Activated CD8-positive, alpha-beta memory T cell treated with anti-CD3 and anti-CD28 coated beads, Interleukin-2, amount 50 U/mL, for 4 hours (primary cell): ENCODE measurements around the gene ZC3H6.
"Not testable (repeated sequence)": the region's sequence is repeated elsewhere in the genome, so short reads cannot be mapped to it uniquely, and the experiment has no call there.

Source experiments
- DNase-seq: peaks from one replicate; pipeline ENCODE4 v3.0.0-alpha.2; 2020

Gene ZC3H6

DNA sequence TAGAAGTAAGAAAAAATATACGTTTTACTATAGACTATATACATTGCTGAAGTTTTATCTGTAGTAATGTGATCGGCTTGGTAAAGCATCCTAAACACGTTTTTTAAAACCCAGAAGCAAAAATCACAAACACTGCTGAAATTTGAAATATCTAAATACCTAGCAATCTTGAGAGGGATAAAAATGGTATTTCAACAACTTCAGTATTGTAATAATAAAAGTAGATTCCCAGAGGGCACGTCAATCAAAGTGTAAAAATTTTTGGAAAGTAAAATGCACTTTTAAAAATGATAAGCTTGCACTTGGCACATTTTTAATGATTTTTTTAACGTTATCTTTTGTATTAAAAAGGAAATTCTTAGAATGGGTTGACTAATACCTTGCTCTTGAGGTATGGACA, 1.6 kb downstream of the ZC3H6 start:
- DNase-seq: no peak

DNA sequence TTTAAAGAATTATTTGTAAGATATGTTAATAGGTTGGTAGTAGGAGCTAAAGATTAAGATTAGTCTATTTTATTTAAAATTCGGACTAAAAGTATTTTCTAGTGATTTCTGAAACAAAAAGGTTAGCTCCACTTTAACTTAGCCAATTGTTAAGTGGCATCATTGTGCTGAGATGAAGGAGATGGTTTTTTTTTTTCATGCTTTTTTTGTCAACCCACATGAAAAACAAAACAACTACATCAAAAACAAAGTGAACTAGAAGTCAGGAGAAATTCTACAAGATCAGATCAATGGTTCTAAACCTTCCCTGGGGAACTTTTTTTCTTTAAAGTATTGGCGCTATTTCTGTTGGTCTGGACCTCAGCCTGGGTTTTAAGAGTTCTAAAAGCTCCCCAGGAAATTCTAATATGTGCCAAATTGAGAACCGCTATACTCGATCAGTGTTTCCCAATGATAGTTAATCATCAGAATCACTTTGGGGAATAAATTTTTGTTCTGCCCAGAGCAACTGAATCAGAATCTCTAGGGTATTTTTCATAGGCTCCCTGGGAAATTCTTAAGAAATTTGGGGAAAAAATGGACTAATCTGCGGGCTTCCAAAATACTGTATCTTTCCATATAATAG, 2.3 kb downstream of the ZC3H6 start:
- no peak for DNase-seq

DNA sequence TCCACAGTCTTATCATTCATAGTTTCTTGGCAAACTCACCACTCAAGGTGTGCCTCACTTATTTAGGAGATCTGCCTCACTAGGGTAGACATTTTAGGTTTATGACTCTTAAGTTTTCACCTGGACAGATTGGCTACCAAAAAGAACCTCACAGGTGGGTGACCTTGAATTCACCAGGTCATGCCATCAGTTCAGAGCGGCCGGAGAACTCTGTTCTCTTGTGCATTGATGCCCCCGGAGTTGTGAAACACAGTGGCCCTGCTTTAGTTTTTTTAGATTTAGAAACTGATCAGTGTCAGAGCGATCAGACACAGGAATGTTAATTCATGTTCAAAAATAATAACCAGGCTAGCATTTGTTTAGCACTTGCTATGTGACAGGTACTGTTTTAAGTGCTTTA, 6.7 kb downstream of the ZC3H6 start:
- DNase-seq: not testable (repeated sequence)

DNA sequence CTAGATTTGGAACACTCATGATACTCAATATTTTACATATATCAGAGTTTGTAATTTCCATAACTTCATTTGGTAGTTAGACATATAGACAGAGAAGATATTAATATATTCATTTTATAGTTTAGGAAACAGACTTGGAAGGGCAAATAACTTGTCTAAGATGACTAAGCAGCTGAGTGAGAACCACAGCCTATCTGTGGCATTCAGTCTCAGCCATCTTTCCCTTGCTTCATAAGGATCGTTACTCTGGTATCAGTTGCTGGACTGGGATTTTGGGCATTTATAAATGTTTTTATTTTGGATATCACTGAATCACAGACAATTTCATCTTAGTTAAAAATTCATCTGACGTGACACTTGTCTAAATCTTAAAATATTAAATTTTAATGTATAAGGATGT, 8.1 kb downstream of the ZC3H6 start:
- not testable (repeated sequence) for DNase-seq

DNA sequence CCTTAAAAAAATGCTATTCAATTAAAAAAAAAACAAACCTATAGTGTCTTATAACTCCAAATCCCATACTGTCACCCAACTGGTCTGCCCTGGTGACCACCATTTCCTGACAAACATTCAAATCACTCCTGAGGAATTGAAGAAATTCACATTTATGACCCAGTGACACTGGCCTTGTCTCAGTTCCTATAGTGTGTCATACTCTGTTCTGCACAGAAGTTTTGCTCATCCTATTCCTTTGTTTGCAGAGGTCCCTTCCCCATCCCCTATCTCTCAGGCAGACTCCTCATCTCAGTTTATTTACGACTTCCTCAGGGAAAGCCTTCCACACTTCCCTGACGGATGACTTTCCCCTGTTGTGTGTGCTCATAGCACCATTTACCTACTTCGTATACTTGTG, 14.7 kb downstream of the ZC3H6 start:
- DNase-seq: no peak

DNA sequence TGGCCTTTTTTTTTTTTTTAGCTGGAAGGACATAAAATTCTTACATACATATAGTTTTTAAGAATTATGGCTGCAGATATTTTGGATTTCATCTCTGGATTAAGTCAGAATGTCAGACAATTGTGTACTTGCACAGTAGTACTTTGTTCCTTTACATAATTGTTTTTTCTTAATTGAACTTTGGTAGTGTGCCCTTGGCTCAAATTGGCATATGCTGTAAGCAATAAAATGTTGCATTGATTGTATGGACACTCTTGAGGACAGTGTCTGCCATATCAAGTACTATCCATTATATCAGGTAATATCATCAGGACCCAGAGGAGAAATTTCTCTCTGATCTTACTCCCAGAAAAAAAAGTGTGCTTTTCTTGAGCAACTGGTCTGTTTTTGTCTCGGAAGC, 15.3 kb downstream of the ZC3H6 start:
- DNase-seq: no peak

DNA sequence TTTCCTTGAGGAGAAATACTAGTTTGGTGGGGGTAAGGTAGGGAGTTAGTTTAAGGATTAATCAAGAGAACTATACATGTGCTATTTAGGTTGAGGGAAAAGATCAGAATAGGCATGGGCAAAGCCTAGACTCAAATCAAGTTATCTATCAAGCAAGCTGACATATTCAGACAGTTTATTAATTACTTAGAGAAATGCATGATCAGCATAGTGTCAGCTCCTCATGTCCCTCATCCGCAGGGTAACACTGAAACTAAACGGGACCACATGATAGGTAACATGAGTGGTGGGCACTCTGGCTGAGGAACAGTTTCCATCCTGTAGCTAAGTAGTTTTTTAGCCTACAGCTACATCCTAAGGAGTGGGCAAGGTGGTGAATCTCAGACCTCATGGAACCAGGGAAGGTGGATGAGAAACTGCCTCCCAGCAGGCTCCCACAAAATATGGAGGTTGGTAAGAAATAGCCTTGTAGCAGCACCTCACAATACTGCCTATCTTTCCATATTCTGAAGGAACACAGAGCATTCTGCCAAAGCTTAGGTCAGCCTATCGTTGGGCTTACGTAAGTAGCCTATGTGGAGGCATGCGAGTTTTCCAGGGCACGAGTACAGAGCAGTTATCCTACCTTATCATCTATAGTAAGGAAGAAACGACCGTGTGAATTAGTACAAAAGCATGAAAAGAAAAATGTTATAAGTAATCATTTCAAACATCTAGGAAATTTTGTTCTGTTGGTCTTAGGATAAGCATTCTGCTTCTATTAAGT, 18.4 kb downstream of the ZC3H6 start:
- no peak for DNase-seq

DNA sequence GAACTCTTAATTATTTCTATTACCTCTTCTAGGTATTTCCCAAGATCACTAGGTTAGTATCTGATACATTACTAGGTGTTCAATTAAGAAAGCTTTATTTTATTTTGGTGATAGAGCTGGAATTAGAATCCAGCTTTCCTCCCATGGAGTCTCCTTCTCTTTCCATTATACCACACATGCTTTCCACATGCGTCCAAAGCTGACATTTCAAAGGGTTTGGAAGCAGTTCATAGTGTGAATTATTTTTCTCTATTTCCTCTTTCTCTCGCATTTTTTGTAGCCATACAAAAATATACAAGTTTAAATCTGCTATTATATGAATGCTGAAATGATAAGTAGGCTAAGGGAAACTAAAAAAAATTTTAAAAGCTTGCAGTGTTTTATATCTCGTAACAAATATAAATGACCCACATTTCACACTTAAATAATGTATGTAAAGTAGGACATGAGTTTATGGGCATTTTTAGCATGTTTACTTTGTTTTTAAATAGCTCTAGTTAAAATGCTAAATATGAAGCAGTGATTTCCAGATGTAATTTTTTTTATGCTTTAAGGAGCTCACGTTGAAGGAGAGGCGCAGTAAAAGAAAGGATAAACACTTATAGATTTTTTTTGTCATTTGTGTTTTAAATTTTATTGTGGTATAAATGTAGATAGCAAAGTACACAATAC, 20.1 kb downstream of the ZC3H6 start:
- DNase-seq: no peak

DNA sequence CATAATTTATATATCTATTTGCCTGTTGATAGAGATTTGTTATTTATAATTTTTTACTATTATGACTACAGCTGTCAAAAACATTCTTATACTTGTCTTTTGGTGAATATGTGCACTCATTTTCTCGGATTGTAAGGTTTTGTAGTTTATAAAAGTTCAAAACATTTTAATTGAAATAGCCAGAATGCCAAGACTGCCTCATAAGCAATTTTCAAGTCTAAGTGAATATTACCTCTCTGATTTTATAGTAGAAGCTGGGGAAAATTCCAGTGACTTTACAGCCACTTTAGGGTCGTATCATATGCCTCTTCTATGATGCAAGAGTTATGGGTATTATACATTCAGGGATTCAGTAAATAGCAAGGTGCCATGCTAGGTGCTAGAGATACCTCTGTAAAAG, 21.0 kb downstream of the ZC3H6 start:
- DNase-seq: no peak

DNA sequence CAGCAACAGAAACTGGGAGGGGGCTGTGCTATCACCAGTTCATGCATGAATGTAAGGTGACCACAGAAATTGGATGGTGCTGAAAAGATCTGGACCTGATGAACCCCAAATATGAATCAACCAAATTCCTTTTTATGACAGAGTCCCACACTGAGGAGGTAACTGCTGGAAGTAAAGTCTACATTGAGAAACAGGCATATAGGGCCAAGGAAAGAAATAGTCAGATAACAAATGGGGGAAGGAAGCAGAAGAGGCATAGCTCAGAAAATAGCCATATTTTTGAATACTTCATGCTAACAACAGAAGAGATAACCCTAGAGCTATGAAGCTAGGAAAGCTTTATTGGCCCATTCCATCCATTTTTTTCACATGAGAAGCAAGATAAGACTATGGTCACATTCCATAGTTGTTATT, 25.8 kb downstream of the ZC3H6 start:
- no peak for DNase-seq

DNA sequence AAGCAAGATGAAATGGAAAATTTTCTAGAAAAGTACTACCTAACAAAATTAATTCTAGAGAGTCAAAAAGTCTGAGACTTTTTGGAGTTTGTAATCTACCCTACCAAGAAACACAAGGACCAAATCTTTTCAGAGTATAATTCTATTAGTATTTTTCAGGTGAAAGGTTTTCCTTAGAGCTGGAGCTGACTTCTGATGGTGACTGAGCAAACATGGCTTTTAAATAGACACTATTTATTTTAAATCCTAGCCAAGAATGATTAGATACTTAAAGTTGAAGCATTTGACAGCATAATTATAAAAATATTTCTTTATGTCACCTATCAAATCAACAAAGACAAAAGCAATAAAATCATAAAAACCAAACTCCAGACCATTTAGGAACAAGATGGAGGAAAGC, 26.6 kb downstream of the ZC3H6 start:
- DNase-seq: no peak

DNA sequence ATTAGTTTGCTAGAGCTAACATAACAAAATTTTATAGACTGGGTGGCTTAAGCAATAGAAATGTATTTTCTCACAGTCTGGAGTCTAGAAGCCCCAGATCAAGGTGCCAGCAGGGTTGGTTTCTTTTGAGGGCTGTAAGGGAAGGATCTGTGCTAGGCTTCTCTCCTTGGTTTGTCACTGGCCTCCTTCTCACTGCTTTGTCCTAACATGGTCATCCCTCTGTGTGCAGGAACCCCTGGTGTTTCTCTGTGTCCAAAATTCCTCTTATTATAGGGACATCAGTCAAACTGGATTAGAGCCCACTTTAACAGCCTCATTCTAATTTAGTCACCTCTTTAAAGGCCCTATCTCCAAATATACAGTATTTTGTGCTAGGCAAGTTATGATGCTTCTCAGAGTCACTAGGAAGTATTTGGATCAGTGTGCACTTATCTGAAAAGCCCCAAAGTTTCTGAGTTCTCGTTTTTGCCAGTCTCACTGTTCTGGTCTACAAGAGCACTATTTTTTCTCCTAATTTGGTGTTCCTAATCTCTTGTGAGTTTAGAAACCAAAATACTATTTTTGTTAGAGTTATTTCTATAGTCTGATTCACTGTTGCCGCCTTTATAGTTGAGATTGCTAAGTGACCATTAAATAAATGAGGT, 29.0 kb downstream of the ZC3H6 start:
- no peak for DNase-seq

DNA sequence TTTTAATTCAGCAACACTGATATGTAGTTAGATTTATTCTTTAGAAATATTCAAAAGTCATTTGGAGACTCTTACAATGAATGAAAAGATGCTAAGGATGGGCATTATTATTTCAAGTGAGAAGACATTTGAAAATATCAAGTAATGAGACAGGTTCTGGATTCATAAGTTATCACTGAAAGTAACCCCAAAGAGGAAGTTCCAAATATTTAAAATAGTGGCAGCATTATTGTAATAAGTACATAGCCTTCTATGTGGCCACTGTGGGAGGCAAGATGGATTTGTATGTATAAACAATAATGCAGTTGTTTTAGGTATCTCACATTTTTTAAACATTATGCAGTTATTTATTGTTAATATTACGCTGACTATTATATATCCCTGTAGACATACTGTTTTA, 29.7 kb downstream of the ZC3H6 start:
- no peak for DNase-seq

DNA sequence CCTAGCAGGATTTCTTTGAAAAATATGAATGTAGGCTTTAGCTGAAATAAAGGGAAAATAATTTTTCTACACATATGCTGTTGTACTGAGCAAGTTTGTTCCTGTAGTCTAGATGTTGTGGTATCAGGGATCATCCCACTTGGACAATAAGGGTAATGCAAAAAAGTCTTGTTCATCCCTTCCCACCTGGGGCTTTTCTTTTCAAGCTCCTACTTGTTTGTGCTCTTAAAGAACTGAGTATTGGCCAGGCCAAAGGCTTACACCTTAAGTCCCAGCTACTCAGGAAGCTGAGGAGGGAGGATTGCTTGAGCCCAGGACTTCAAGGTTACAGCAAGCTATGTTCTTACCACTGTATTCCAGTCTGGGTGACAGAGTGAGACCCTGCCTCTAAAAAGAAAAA, 35.5 kb downstream of the ZC3H6 start:
- DNase-seq: no peak

DNA sequence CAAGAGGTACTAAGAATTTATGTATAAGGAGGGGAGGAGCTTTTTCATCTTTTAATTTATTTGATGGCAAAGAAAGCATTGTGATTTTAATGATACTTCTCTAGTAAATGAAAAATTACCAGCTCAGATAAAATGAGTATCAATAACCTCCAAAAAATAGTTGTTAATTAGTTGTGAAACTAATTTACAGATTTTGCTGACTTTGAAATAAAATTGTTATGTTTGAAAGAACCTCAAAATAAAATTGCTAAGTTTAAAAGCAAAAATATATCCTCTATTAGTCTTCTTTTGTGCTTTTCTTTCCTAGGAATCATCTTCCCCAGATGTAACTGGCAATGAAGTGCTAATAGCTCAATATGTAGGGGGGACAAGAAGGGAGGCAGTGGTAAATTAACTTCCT, 36.5 kb downstream of the ZC3H6 start:
- DNase-seq: no peak

DNA sequence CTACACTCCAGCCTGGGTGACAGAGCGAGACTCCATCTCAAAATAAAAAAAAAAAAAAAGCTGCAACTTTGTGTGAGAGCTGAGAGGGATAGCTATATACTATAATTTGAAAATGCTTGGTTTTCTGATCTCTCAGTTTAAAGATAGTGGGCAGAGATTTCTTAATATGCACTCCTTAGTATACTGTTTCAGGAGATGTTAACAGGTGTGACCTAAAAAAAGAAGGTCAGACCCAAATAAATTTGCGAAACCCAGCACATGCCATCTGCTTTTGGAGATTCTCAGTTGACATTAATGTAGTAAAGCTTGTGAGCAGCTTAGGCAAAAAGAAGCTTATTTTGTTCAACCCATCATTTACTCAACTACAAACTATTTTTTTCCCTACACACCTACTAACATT, 37.4 kb downstream of the ZC3H6 start:
- DNase-seq: no peak

DNA sequence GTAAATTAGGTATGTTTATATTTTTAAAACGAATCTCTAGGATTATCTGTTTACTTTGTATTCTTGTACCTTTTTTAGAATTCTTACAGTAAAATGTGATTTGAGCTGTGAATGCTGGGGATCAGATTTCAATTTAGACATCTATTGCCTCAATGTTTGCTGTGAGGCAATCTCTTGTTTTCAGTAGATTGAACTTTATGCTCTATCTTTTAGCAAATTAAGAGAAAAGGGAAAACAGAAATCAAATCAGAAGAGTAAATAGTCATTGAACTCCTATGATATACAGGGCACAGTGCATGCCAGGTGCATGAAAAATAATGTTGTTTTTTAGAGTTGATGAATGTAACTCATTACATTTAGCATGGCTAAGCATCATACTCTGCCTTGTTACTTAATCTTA, 39.5 kb downstream of the ZC3H6 start:
- no peak for DNase-seq

DNA sequence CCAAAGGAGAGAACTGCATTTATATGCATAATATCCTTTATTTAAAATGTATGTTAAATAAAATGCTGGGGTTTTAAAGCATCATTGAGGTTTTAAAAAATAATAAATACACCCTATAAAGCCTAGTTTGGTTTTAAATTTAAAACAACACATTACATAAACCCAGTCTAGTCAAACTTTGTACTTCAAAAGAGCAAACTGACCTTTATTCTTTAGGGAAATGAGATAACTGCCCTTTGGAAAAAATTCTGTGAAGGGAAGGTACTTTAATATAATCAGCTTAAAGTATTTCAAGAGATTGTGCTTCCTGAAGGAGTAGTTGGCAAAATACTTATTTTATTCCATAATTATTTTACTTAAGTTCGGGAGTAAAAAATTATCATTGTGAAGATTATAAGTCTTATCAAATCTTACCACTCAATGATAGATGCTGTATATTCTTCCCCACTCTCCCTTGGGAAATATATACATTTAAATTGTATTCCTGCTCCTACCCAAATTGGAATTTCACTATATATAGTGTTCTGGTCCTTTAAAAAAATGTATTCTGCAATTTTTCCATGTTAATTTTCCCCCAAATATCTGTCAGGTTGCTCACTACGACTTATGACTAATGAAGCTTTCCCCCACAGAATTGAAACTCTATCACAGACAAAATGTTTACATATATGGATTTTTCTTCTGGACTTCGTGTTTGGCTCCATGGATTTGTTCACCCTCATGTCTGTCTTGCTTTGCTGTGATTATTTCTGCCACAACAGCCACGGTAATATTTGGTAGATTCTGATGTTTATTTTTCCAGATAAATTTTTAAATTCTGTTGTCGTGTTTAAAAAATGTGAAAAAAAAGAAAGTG, 42.1 kb downstream of the ZC3H6 start:
- no peak for DNase-seq

DNA sequence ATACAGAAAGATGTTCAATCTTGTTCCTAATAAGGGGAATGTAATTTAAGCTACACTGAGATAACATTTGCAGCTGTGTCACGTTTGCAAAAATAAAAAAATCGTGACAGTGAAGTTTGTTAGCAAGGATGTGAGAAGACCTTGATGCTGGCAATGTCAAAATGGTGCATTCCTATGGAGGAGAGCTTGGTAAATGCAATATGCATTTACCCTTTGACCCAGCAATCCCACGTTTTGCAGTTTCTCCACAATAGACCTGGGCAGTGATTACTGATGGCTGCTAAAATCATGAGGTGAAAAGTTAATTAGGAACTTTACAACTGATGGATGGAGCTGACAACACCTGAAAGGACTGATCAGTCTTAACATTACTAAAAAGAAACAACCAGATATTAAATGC, 43.1 kb downstream of the ZC3H6 start:
- DNase-seq: no peak

DNA sequence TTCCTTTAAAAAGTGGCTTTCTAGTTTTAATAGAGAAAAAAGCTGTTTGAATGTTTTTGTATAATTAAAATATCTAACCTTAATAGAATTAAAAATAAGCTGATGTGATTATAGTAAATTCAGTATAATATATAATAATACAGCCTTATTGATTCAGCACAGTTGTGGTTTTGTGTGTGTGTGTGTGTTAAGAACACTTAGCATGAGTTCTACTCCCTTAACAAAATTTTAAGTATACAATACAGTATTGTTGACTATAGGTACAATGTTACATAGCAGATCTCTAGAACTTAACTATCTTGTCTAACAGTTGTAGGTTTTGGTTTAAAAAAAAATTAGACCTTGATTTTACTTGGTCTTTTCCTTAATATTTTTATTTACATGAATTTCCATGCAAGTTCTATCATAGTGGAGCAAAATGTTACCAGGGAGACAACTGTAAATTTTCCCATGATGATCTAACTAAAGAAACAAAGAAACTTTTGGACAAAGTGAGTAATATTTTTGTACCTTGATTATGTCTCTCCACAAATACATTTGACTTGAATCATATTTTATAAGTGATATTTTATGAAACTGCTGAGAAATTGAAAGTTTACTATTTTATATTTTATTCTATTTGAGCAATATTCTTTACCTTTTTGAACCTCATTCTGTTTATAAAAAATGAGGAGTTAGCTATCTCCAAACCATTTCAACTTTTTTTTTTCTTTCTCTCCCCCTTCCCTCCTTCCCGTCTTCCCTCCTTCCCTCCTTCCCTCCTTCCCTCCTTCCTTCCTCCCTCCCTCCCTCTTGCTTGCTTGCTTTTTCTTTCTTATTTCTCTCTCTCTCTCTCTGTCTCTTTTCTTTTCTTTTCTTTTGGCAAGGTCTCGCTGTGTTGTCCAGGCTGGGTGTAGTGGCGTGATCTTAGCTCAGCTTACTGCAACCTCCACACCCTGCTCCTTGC, 46.3 kb downstream of the ZC3H6 start:
- DNase-seq: no peak

DNA sequence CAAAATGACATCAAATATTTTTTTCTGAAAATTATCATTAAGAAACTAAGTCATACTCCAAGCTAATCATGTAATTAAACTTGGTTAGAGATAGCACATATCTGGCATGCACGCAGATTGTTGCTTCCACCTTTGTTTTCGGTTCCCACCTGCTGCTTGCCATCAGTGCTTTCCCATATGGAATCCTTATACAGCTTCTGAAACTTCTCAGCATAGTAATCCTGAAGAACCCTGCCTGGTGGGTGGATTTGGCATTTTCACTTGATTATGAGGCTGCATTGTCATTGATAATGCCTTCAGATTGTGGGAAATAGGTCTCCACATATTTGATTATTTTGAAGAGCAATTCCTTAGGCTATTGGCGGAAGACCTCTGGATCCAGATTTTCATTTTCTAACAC, 47.5 kb downstream of the ZC3H6 start:
- no peak for DNase-seq
